ENCODE results near the gene ZNF300. TPM values are rescaled to one million over a fixed set of nuclear protein-coding genes. Genes with fewer than 3 reads are reported as not detected.

The ZNF300 gene
- total and polyA plus RNA-seq, 2 donors (not counting 3 experiments of a cell fraction or from before 2014, with no cell fraction given): 4.6 to 9.6 TPM

GRCh38 chr5:150946351-150946905, 41.6 kb upstream of the ZNF300 start:
- Histone ChIP-seq H2AFZ (ENCODE audit: low read depth, low read length) (peak overlapping the region; percentile 79), H3K79me2 (ENCODE audit: control insufficient read depth, insufficient read depth, low read length) (peaks cover 3% of the 10 kb centered on the region), H3K27ac (ENCODE audit: insufficient read depth, low read depth, low read length) (peak overlapping the region; percentile 85), H3K27me3 (ENCODE audit: control insufficient read depth in 2 of 2, insufficient read depth in 2 of 2, low read length in 2 of 2) (no peaks in the 10 kb centered on the region), H3K9me3 (replicated peaks; ENCODE audit: control insufficient read depth, insufficient read depth, low read length) (peaks cover 6% of the 10 kb centered on the region), H4K20me1 (replicated peaks; ENCODE audit: control insufficient read depth, extremely low read depth, insufficient read depth, low read length) (no peaks in the 10 kb centered on the region), H3K4me1 (ENCODE audit: control insufficient read depth, extremely low read depth, insufficient read depth, low read length) (no peaks in the 10 kb centered on the region), H3K9ac (replicated peaks; ENCODE audit: extremely low read depth, insufficient read depth, low read length) (peak overlapping the region; percentile 87), H3K36me3 (ENCODE audit: control insufficient read depth in 2 of 2, extremely low read depth in 1 of 2, insufficient read depth in 2 of 2, low read length in 2 of 2) (peaks cover under 1 to 5% of the 10 kb centered on the region in 2 experiments), H3K9me1 (replicated peaks; ENCODE audit: control insufficient read depth, extremely low read depth, insufficient read depth, low read length) (no peaks in the 10 kb centered on the region), H3K4me2 (ENCODE audit: insufficient read depth, low read length) (peak overlapping the region; percentile 62), H3K4me3 (replicated peaks in 1 of 3; ENCODE audit: insufficient read depth in 1 of 3, low read depth in 1 of 3, low read length in 3 of 3) (peak overlapping the region; percentile 49 to 85 (median 83))
- DNase-seq (ENCODE audit: low read depth, low spot score) (peak; percentile 88), FAIRE-seq (peak; percentile 74)
- TF ChIP-seq MAX (IDR thresholded peaks at IDR 0.05; ENCODE audit: insufficient read depth, insufficient read length) (no peak), POLR2AphosphoS5 (IDR thresholded peaks at IDR 0.05; ENCODE audit: insufficient read depth, low read depth, low read length) (peak; percentile 27), POLR2A (IDR thresholded peaks at IDR 0.05; ENCODE audit: low read depth, low read length) (peak; percentile 47)
- dilution Hi-C loops (cut with MboI; ENCODE audit: extremely low pct_ligation_motif_present, low sequenced_read_pairs): no loop called here
- intact Hi-C loops (cut with micrococcal nuclease): loop anchor here (1.0 kb wide), 1 partner anchor 41 kb away; no protein-coding TSS in a partner anchor
- POLR2A ChIA-PET: no interaction called here
- no TSS peak for BruUV-seq (replicated peaks)
- CTCF ChIA-PET: no interaction called here

GRCh38 chr5:150945947-150946346, 41.2 kb upstream of the ZNF300 start:
- no peaks in the 10 kb centered on the region for H3K9me1 ChIP-seq (replicated peaks; ENCODE audit: control insufficient read depth, extremely low read depth, insufficient read depth, low read length)
- CTCF ChIA-PET: no interaction called here
- H3K36me3 ChIP-seq (ENCODE audit: control insufficient read depth in 2 of 2, extremely low read depth in 1 of 2, insufficient read depth in 2 of 2, low read length in 2 of 2): peaks cover 2 to 5% of the 10 kb centered on the region in 2 experiments
- peaks cover 3% of the 10 kb centered on the region for H3K9me3 ChIP-seq (replicated peaks; ENCODE audit: control insufficient read depth, insufficient read depth, low read length)
- FAIRE-seq (peak; percentile 21), DNase-seq (ENCODE audit: low read depth, low spot score) (no peak)
- dilution Hi-C loops (cut with MboI; ENCODE audit: extremely low pct_ligation_motif_present, low sequenced_read_pairs): no loop called here
- peak overlapping the region; percentile 62 for H3K4me2 ChIP-seq (ENCODE audit: insufficient read depth, low read length)
- intact Hi-C loops (cut with micrococcal nuclease): loop anchor here (1.0 kb wide), 1 partner anchor 41 kb away; no protein-coding TSS in a partner anchor
- H2AFZ ChIP-seq (ENCODE audit: low read depth, low read length): peak overlapping the region; percentile 79
- H4K20me1 ChIP-seq (replicated peaks; ENCODE audit: control insufficient read depth, extremely low read depth, insufficient read depth, low read length): no peaks in the 10 kb centered on the region
- H3K4me1 ChIP-seq (ENCODE audit: control insufficient read depth, extremely low read depth, insufficient read depth, low read length): no peaks in the 10 kb centered on the region
- peak overlapping the region; percentile 49 to 85 (median 83) for H3K4me3 ChIP-seq (replicated peaks in 1 of 3; ENCODE audit: insufficient read depth in 1 of 3, low read depth in 1 of 3, low read length in 3 of 3)
- peaks cover 3% of the 10 kb centered on the region for H3K79me2 ChIP-seq (ENCODE audit: control insufficient read depth, insufficient read depth, low read length)
- POLR2A ChIA-PET: no interaction called here
- no TSS peak for BruUV-seq (replicated peaks)
- no peaks in the 10 kb centered on the region for H3K27me3 ChIP-seq (ENCODE audit: control insufficient read depth in 2 of 2, insufficient read depth in 2 of 2, low read length in 2 of 2)
- H3K9ac ChIP-seq (replicated peaks; ENCODE audit: extremely low read depth, insufficient read depth, low read length): peak overlapping the region; percentile 87
- no peak for TF ChIP-seq CTCF (IDR thresholded peaks at IDR 0.05; ENCODE audit: extremely low read depth in 1 of 2, insufficient read depth in 1 of 2, low read depth in 1 of 2, low read length in 2 of 2)
- no peak for TF ChIP-seq EZH2 (IDR thresholded peaks at IDR 0.05; ENCODE audit: borderline replicate concordance, low read depth, low read length, severe bottlenecking)
- no peak for TF ChIP-seq GATA2 (IDR thresholded peaks at IDR 0.05; ENCODE audit: insufficient read depth, insufficient read length, low read depth, low read length)
- TF ChIP-seq JUN (IDR thresholded peaks at IDR 0.05; ENCODE audit: borderline replicate concordance, insufficient read depth, insufficient read length, low read depth): no peak
- no peak for TF ChIP-seq POLR2A (IDR thresholded peaks at IDR 0.05; ENCODE audit: low read depth, low read length)
- no peak for TF ChIP-seq MYC (IDR thresholded peaks at IDR 0.05; ENCODE audit: low read depth, low read length)
- peak overlapping the region; percentile 85 for H3K27ac ChIP-seq (ENCODE audit: insufficient read depth, low read depth, low read length)

All from endothelial cell of umbilical vein (primary cell).